Stimulated activated CD8-positive, alpha-beta memory T cell treated with anti-CD3 and anti-CD28 coated beads, Interleukin-4, amount 100 ng/mL, for 1 hour (primary cell): ENCODE data around the gene AP5Z1.
A peak's percentile ranks its signal among the peaks of the same experiment; 100 is the strongest.

Experiments
- DNase-seq, 2 donors: peaks; one replicate each; pipeline ENCODE4 v3.0.0-alpha.2; 2020; ENCODE audit warnings: low read depth in 2 of 2, low spot score in 1 of 2

The AP5Z1 gene

GRCh38 chr7:4766666-4767519 is 8.5 kb upstream of the AP5Z1 start:
- DNase-seq: no peak

GRCh38 chr7:4768597-4769569 is 6.5 kb upstream of the AP5Z1 start:
- no peak for DNase-seq

DNA sequence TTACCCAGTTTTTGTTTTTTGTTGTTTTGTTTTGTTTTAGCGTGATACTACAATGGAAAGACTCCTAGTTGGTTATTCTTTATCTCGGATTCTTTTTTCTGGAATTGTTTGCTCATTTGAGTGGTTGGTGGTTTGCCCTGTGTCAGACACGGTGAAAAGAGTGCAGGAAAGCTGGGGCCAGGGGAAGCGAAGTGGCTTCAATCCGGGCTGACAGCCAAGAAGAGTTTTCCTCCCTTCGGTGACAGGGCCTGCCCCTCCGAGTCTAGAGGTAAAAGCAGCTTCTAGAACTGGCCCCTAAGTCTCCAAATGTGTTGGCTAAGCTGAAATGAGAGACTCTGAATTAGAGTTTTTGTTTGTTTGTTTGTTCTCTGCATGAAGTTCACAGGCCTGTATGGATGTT is 5.7 kb upstream of the AP5Z1 start:
- no peak for DNase-seq

- DNase-seq: no peak
Observed at GRCh38 chr7:4770886-4771285, 4.5 kb upstream of the AP5Z1 start.

GRCh38 chr7:4771737-4772136 is 3.7 kb upstream of the AP5Z1 start:
- DNase-seq: no peak

DNA sequence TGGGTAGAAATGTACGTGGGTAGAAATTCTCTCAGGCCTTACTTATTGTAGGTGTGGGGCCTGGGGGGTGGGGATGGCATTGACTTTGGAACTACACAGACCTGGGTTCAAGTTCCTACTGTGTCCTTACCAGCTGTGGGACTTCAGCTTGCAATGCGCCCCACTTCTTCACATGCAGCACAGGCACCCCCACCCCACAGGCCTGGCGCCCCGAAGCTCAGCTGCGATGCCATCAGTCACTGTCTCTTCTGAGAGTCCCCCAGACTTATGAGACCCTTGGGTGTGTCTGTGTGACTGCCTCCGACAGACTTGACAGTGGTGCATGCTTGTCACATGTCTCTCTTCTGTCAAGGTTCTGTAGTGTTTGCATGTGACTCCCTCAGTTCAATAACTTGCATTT is 3.1 kb upstream of the AP5Z1 start:
- DNase-seq: no peak

DNA sequence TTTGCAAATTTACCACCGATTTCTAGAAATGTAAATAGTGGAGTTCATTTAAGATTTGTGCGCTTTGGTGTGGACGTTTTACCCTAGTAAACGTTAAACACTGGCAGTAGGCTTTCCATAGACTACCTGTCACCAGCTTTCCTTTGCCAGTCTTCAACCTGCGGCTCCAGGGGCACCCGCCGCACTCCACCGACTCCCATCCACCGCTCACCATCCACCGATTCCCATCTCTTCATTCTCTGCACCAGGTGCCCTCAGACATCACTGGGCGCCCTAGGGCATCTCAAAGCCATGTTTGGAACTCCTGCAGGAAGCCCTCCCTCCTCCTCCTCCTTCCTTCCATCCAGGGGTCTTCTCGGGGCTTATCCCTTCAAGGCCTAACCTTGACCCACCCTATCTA is 1.4 kb upstream of the AP5Z1 start:
- no peak for DNase-seq

DNA sequence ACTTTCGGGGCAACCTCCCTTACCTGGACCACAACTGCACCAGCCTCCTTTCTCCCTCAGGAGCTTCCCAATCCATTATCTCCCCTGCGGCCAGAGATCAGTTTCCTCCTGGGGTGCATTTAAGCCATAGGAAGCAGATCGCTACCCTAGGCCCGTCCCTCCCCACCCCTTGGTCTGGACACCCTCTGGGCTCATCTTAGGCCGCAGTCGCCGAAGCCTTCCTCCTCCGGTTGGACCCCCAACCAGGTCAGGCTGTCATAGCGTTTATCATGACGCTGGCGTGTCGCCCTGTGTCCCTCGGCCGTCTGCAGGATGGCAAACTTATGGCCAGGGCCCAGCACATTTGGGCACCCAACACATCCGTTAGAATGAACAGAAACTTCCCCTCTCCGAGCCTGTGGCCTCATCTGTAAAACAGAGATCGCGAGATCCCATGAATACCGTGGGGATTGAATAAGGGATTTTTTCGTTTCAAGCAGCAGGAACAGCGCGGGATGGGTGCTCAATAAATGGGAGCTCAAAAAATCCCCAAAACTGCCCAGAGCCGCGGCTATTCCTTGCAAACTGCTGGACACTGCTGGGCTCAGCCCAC is 669 bp upstream of the AP5Z1 start:
- no peak for DNase-seq

- peak; percentile 21 to 26 for DNase-seq
Observed at GRCh38 chr7:4775848-4776623, 613 bp downstream of the AP5Z1 start.

GRCh38 chr7:4779118-4779517 is 3.7 kb downstream of the AP5Z1 start:
- no peak for DNase-seq

DNA sequence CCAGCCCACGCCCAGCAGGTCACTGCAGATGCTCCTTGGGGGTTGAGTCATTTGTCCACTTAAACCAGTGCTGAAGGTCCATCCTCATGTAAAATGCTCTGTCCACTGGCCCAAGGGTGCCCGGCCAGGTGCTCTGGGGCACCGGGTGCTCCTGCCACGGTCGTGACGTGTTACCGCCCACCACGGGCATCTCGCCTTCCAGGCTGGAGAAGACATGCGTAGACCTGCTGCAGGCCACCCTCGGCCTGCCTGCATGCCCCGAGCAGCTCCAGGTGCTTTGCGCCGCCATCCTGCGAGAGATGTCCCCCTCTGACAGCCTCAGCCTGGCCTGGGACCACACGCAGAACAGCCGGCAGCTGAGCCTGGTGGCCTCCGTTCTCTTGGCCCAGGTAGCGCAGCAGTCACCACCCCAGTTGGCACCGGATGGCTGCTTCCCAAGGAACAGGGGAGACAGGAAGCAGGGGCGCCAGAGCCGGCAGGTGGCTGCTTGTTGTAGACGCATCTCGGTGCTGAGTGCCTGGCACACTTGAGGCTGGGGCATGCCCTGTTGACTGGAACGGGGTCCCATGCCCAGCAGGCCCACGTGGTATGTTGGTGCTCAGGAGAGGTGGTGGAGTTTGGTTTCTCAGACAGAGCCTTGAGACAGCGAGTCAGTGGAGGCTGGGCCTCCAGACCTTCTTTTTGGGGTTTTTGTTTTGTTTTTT is 6.1 kb downstream of the AP5Z1 start:
- no peak for DNase-seq

DNA sequence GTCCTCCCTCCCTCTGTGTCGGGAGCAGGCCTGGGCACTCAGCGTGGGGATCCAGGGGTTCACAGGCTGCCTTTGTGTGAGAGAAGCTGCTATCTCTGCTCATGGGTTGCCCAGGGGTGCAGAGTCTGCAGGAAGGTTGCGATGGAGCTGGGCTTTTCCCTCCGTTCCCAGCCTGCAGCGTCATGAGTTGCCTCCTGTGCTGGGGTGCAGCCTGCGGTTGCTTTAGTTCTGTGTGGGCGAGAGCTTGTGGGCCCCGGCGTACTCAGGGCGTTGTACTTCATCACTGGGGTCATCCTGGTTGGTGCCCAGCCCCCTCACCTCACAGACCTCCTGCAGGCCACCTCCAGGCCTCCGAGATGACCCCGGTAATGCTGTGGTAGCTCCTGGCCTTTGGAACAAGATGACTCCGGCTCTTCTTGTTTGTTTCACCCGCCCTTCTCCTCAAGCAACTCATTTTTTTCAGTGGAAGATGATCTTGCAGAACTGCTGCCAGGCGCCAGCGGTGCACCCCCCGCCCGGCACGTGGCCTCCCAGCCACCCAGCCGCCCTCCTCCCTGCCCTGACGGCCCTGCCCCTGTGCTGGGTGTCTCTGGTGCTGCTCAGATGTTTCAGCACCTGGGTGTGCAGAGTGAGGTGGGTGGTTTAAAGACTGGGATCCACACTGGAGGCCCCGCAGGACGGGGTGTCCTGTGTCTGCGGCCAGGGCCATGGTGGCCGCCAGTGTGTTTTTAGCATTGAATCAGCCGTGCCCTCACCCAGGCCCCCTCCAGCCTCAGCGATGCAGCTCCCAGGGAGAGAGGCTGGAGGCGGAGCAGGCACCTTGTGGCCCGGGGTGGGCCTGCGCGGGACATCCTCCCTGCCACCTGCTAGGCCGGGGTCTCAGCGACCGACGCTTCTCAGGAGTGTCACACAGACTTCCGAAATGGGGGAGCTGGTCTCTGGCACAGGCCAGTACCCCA is 7.2 kb downstream of the AP5Z1 start:
- no peak for DNase-seq

DNA sequence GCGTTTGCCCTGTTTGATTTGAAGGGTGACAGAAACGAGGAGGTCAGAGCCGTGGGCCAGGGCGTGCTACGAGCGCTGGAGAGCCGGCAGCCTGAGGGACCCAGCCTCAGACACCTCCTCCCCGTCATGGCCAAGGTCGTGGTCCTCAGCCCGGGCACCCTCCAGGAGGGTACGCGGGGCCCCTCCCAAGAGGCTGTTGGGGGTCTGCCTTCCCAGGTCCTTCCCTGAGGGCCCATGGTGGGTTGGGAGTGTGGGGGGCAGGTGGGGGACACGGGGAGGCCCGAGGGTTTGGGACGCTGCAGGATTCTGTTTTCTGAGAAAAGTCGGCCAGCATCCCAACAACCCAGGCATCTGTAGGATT is 7.8 kb downstream of the AP5Z1 start:
- DNase-seq: no peak

- DNase-seq: no peak
Observed at GRCh38 chr7:4783762-4784351, 8.4 kb downstream of the AP5Z1 start.

DNA sequence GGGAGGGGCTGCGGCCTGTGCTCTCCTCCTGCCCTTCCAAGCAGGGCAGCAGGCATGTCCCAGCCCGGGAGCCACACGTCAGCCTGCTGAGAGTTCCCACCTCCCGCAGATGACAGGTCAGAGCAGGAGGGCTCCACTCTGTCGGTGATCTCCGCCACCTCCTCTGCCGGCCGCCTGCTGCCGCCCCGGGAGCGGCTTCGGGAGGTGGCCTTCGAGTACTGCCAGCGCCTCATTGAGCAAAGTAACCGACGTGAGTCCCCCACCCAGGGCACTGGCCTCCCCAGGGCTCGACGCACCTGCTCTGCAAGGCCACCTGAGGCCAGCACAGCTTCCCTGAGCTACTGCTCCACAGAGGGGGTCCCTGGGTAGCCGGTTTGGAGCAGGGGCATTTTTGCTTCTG is 9.4 kb downstream of the AP5Z1 start:
- no peak for DNase-seq

DNA sequence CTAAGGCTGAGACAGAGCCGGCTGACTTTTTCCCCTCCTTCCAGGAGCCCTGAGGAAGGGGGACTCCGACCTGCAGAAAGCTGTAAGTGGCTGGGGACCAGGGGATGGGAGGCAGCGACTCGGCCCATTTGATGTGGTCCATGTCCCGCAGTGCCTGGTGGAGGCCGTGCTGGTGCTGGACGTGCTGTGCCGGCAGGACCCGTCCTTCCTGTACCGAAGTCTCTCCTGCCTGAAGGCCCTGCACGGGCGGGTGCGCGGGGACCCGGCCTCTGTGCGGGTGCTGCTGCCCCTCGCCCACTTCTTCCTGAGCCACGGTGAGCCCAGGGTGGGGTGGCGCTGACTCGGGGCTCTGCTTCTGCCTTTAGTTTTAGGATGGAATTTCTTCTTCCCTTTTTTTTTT is 9.9 kb downstream of the AP5Z1 start:
- DNase-seq: no peak

DNA sequence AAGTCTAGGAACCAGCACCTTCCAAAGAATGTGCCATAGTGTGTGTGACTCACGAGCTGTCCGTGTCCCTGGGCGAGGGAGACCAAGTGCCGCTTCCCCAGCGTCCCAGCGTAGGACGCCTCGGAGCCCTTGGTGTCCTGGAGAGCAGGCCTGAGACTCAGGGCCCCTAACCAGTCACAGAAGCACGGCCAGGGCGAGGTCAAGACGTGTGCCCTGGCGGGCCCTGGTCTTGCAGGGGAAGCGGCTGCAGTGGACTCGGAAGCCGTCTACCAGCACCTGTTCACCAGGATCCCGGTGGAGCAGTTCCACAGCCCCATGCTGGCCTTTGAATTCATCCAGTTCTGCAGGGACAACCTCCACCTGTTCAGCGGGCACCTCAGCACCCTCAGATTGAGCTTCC is 10.6 kb downstream of the AP5Z1 start:
- no peak for DNase-seq

DNA sequence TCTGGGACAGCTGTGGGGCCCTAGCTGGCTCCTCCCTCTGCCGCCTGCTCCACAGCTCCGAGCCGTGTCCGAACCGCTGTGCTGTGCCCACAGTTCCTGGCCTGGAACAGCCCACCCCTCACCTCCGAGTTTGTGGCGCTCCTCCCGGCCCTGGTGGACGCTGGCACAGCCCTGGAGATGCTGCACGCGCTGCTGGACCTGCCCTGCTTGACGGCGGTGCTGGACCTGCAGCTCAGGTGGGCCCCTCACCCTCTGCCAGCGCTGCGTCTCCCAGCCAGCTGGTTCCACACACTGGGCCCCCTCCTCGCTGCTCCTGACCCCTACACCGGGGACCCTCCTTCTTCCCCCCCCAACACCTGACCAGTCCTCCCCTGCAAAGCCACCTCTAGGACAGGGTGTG is 12.1 kb downstream of the AP5Z1 start:
- DNase-seq: no peak
